GM23338 (cell line): ENCODE results near the gene ZNF783. TPM values are rescaled to one million over a fixed set of nuclear protein-coding genes. Genes with fewer than 3 reads are reported as not detected.

ENCODE experiments used
- JUNB ChIP-seq: IDR thresholded peaks from one replicate; pipeline ENCODE4 v1.6.1; 2016; ENCODE audit warnings: antibody characterized with exemption; ENCODE audit not compliant: unreplicated experiment
- POLR2AphosphoS5 ChIP-seq: IDR thresholded peaks from 2 replicates; pipeline ENCODE4 v1.6.1; 2016; ENCODE audit warnings: antibody characterized with exemption, low read depth
- ZNF114 ChIP-seq: fragments of 250-450 bp; sonication (Bioruptor Pico); IDR thresholded peaks from 2 replicates; pipeline ENCODE4 v1.5.0; 2020; ENCODE audit warnings: mild to moderate bottlenecking, moderate library complexity
- ZNF331 ChIP-seq: fragments of 250-450 bp; sonication (Bioruptor Pico); IDR thresholded peaks from 2 replicates; pipeline ENCODE4 v1.5.0; 2020; ENCODE audit warnings: low read depth, mild to moderate bottlenecking, moderate library complexity
- ZNF462 ChIP-seq: fragments of 250-450 bp; sonication (Bioruptor Pico); IDR thresholded peaks from 2 replicates; pipeline ENCODE4 v1.5.0; 2020; ENCODE audit warnings: mild to moderate bottlenecking, moderate library complexity
- polyA plus RNA-seq: library from polyadenylated mRNA; unstranded; fragments of >200 nt; fragmentation: Nextera tagmentation; extraction: Ambion mirVana; gene quantifications from 2 replicates; pipeline ENCODE4 v1.2.1, GENCODE V29; 2016
- total RNA-seq: library from RNA; depleted of rRNA; stranded (reverse); fragments of >200 nt; shearing (Covaris generic); gene quantifications from 2 replicates; pipeline ENCODE4 v1.2.3, GENCODE V29; 2014
- TF ChIP-seq, protein P1 (sequence below): IDR thresholded peaks from one replicate; pipeline ENCODE4 v1.6.1; 2018; ENCODE audit warnings: antibody characterized with exemption; ENCODE audit not compliant: unreplicated experiment

ZNF783 gene
- total and polyA plus RNA-seq, 2 experiments from 2014 or later = 2.1 to 9.0 TPM

GRCh38 chr7:149281508-149282330 is 19.7 kb downstream of the ZNF783 start (continued):
- no peak for TF ChIP-seq ZNF462 (CRISPR knock-in tag)
- TF ChIP-seq JUNB = no peak
- TF ChIP-seq, protein P1, sequence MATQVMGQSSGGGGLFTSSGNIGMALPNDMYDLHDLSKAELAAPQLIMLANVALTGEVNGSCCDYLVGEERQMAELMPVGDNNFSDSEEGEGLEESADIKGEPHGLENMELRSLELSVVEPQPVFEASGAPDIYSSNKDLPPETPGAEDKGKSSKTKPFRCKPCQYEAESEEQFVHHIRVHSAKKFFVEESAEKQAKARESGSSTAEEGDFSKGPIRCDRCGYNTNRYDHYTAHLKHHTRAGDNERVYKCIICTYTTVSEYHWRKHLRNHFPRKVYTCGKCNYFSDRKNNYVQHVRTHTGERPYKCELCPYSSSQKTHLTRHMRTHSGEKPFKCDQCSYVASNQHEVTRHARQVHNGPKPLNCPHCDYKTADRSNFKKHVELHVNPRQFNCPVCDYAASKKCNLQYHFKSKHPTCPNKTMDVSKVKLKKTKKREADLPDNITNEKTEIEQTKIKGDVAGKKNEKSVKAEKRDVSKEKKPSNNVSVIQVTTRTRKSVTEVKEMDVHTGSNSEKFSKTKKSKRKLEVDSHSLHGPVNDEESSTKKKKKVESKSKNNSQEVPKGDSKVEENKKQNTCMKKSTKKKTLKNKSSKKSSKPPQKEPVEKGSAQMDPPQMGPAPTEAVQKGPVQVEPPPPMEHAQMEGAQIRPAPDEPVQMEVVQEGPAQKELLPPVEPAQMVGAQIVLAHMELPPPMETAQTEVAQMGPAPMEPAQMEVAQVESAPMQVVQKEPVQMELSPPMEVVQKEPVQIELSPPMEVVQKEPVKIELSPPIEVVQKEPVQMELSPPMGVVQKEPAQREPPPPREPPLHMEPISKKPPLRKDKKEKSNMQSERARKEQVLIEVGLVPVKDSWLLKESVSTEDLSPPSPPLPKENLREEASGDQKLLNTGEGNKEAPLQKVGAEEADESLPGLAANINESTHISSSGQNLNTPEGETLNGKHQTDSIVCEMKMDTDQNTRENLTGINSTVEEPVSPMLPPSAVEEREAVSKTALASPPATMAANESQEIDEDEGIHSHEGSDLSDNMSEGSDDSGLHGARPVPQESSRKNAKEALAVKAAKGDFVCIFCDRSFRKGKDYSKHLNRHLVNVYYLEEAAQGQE = no peak
- no peak for TF ChIP-seq ZNF114 (CRISPR knock-in tag)
- TF ChIP-seq ZNF331 (CRISPR knock-in tag) = no peak
- no peak for TF ChIP-seq POLR2AphosphoS5
